SK-N-MC (cell line): Measurements from ENCODE around the gene OCA2.

Source experiments
- EZH2 ChIP-seq: fragments of 200-600 bp; sonication (generic); IDR thresholded peaks from one replicate; pipeline ENCODE4 v1.6.1; 2017; ENCODE audit warnings: antibody characterized with exemption
- FOXP2 ChIP-seq: optimal IDR thresholded peaks from 2 replicates; pipeline ENCODE3; 2011; ENCODE audit warnings: mild to moderate bottlenecking, moderate library complexity; ENCODE audit not compliant: insufficient read depth; ENCODE audit errors: extremely low read length, control extremely low read depth
- POLR2AphosphoS5 ChIP-seq: IDR thresholded peaks from 2 replicates; pipeline ENCODE4 v1.6.1; 2012; ENCODE audit warnings: mild to moderate bottlenecking, low read depth, low read length, borderline replicate concordance

GRCh38 chr15:27806396-27806795, 292.7 kb downstream of the OCA2 start:
- no peak for TF ChIP-seq EZH2
- no peak for TF ChIP-seq POLR2AphosphoS5
- no peak for TF ChIP-seq FOXP2
